Endothelial cell of umbilical vein (primary cell): ENCODE measurements around the gene TOM1L2. TPM values are rescaled to one million over a fixed set of nuclear protein-coding genes. Genes with fewer than 3 reads are reported as not detected.

Source experiments
- BruUV-seq: library from RNA; stranded (reverse); fragments of 400-500 nt; replicated peaks from 2 replicates; lab custom pipeline; 2021; lab: Mats Ljungman, UMichigan
- CTCF ChIA-PET: fragments of 300-600, 350-600 bp; sonication (Branson Sonifier 250); formaldehyde crosslinking; loops from one replicate; lab custom pipeline; 2021; ENCODE audit warnings: antibody characterized with exemption, inconsistent platforms; lab: Charles Lee
- POLR2A ChIA-PET: fragments of 300-600, 350-600 bp; sonication (Branson Sonifier 250); formaldehyde crosslinking; loops from one replicate; lab custom pipeline; 2021; ENCODE audit warnings: antibody characterized with exemption, inconsistent platforms; lab: Charles Lee
- DNase-seq: peaks from one replicate; pipeline ENCODE4 v3.0.0-alpha.2; 2011; ENCODE audit warnings: low read depth, low spot score
- FAIRE-seq: peaks from 2 replicates; lab custom pipeline; 2011; peaks lifted over from hg19 to GRCh38; lab: Jason Lieb, UNC
- H2AFZ ChIP-seq: 2 replicates; pipeline ENCODE4 v1.6.0; 2012; ENCODE audit warnings: low read depth, low read length, control low read depth, inconsistent platforms
- H3K27ac ChIP-seq: 2 replicates; pipeline ENCODE4 v1.5.1; 2011; ENCODE audit warnings: low read depth, mild to moderate bottlenecking, control low read depth, low read length, moderate library complexity; ENCODE audit not compliant: insufficient read depth
- H3K27me3 ChIP-seq, 2 experiments: 2 replicates each; pipeline versions ENCODE4 v1.6.0 to v1.6.1; 2011; ENCODE audit warnings: low read length in 2 of 2, mixed read lengths in 1 of 2; ENCODE audit not compliant: control insufficient read depth in 2 of 2, insufficient read depth in 2 of 2
- H3K36me3 ChIP-seq, 2 experiments: 2 replicates in 1 of 2; 3 replicates in 1 of 2; pipeline ENCODE4 v1.5.1; 2011; ENCODE audit warnings: low read length in 2 of 2, mild to moderate bottlenecking in 1 of 2, moderate library complexity in 1 of 2; ENCODE audit not compliant: control insufficient read depth in 2 of 2, insufficient read depth in 2 of 2; ENCODE audit errors: extremely low read depth in 1 of 2
- H3K4me1 ChIP-seq: 3 replicates; pipeline ENCODE4 v1.5.1; 2011; ENCODE audit warnings: mild to moderate bottlenecking, low read length; ENCODE audit not compliant: control insufficient read depth, insufficient read depth; ENCODE audit errors: extremely low read depth
- H3K4me2 ChIP-seq: 2 replicates; pipeline ENCODE4 v1.6.1; 2011; ENCODE audit warnings: low read length, control low read depth, mixed read lengths; ENCODE audit not compliant: insufficient read depth
- H3K4me3 ChIP-seq, 3 experiments: fragments of 200-600 bp in 1 of 3; sonication (generic), shearing (Covaris generic) in 1 of 3; replicated peaks in 1 of 3; 2 replicates each; pipeline ENCODE4 v1.5.1; 2011 to 2016; ENCODE audit warnings: control low read depth in 3 of 3, low read length in 3 of 3, mild to moderate bottlenecking in 2 of 3, inconsistent platforms in 1 of 3, low read depth in 1 of 3, moderate library complexity in 1 of 3; ENCODE audit not compliant: insufficient read depth in 1 of 3
- H3K79me2 ChIP-seq: 2 replicates; pipeline ENCODE4 v1.6.0; 2012; ENCODE audit warnings: low read length, inconsistent platforms; ENCODE audit not compliant: control insufficient read depth, insufficient read depth
- H3K9ac ChIP-seq: replicated peaks from 2 replicates; pipeline ENCODE3; 2011; ENCODE audit warnings: low read length, control low read depth; ENCODE audit not compliant: insufficient read depth; ENCODE audit errors: extremely low read depth
- H3K9me1 ChIP-seq: replicated peaks from 3 replicates; pipeline ENCODE4 v1.6.0; 2011; ENCODE audit warnings: mild to moderate bottlenecking, low read length; ENCODE audit not compliant: control insufficient read depth, insufficient read depth; ENCODE audit errors: extremely low read depth
- H3K9me3 ChIP-seq: replicated peaks from 2 replicates; pipeline ENCODE4 v1.5.1; 2012; ENCODE audit warnings: low read length, inconsistent platforms; ENCODE audit not compliant: control insufficient read depth, insufficient read depth
- H4K20me1 ChIP-seq: replicated peaks from 2 replicates; pipeline ENCODE3; 2011; ENCODE audit warnings: mild to moderate bottlenecking, low read length; ENCODE audit not compliant: control insufficient read depth, insufficient read depth; ENCODE audit errors: extremely low read depth
- EZH2 ChIP-seq: IDR thresholded peaks from 2 replicates; pipeline ENCODE4 v1.6.1; 2012; ENCODE audit warnings: borderline replicate concordance, low read depth, mild to moderate bottlenecking, moderate library complexity, low read length, inconsistent platforms; ENCODE audit not compliant: severe bottlenecking
- FOS ChIP-seq: IDR thresholded peaks from 2 replicates; pipeline ENCODE4 v1.6.1; 2011; ENCODE audit warnings: mild to moderate bottlenecking, low read length, moderate library complexity, borderline replicate concordance; ENCODE audit not compliant: insufficient read depth
- GATA2 ChIP-seq: IDR thresholded peaks from 2 replicates; pipeline ENCODE4 v1.7.0; 2011; ENCODE audit warnings: low read depth, mild to moderate bottlenecking, moderate library complexity, mixed read lengths, low read length; ENCODE audit not compliant: insufficient read length, insufficient read depth
- JUN ChIP-seq: IDR thresholded peaks from 2 replicates; pipeline ENCODE4 v1.6.1; 2011; ENCODE audit warnings: borderline replicate concordance, low read depth; ENCODE audit not compliant: insufficient read length, insufficient read depth
- MAX ChIP-seq: IDR thresholded peaks from 2 replicates; pipeline ENCODE4 v1.6.1; 2011; ENCODE audit not compliant: insufficient read depth, insufficient read length
- MYC ChIP-seq: IDR thresholded peaks from one replicate; pipeline ENCODE4 v1.6.1; 2011; ENCODE audit warnings: mild to moderate bottlenecking, low read depth, low read length
- POLR2A ChIP-seq: IDR thresholded peaks from 2 replicates; pipeline ENCODE4 v1.6.1; 2012; ENCODE audit warnings: low read depth, mild to moderate bottlenecking, control low read depth, low read length
- POLR2AphosphoS5 ChIP-seq: IDR thresholded peaks from 2 replicates; pipeline ENCODE4 v1.6.1; 2012; ENCODE audit warnings: low read depth, mild to moderate bottlenecking, control low read depth, low read length, moderate library complexity; ENCODE audit not compliant: insufficient read depth
- dilution Hi-C: fragments of 300-500 bp; cut with MboI; formaldehyde crosslinking; loops from one replicate; pipeline ENCODE4 v1.15.0; 2019; ENCODE audit warnings: low sequenced_read_pairs; ENCODE audit not compliant: extremely low pct_ligation_motif_present
- intact Hi-C: fragments of 100-400 bp; cut with micrococcal nuclease; formaldehyde crosslinking; loops from one replicate; pipeline ENCODE4 v1.10.0; 2022
- polyA plus RNA-seq, 4 experiments: library from polyadenylated mRNA; depleted of rRNA in 3 of 4; stranded (reverse) in 3 of 4; unstranded in 1 of 4; fragments of >200 nt; gene quantifications; 2 replicates each; pipeline versions ENCODE4 v1.2.1 to v1.2.3, GENCODE V29; 2011 to 2012; ENCODE audit warnings: missing spikeins in 1 of 4
- total RNA-seq: library from RNA; stranded (reverse); gene quantifications from 2 replicates; pipeline ENCODE4 v1.2.3, GENCODE V29; 2021
- TF ChIP-seq, protein P1 (sequence below), 2 donors: IDR thresholded peaks; 1 replicate in 1 of 2; 2 replicates in 1 of 2; pipeline ENCODE4 v1.5.1; 2011; ENCODE audit warnings: low read length in 2 of 2, mild to moderate bottlenecking in 2 of 2, moderate library complexity in 2 of 2, control low read depth in 1 of 2, inconsistent platforms in 1 of 2, low read depth in 1 of 2; ENCODE audit not compliant: insufficient read depth in 1 of 2; ENCODE audit errors: extremely low read depth in 1 of 2

TOM1L2 gene
- total and polyA plus RNA-seq, 2 donors (not counting 3 experiments of a cell fraction or from before 2014, with no cell fraction given), result 31.7 to 37.6 TPM

DNA sequence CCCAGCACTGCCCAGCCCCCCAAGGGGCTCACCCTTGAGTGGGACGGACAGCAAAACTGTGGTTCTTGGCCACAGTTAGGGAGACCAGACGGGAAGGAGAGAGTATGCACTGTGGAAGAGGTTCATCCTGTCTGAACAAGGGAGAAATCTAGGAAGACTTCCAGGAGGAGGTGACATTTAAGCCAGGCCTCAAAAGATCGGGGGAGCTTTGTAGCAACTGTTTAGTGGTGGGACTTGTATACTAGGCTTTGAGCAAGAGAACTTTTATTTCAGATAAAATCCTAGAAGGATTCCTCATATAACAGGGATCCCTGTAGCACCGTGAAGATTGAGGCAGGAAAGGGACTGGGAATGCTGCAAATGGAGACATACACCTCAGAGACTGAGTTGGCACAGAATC lies 166.2 kb downstream of the TOM1L2 start:
- dilution Hi-C loops (no loop called here), intact Hi-C loops (no loop called here)
- Histone ChIP-seq H2AFZ (no peak overlapping the region), H3K4me2 (no peak overlapping the region), H3K9me3 (no peaks in the 10 kb centered on the region), H3K4me3 (no peak overlapping the region), H4K20me1 (no peaks in the 10 kb centered on the region), H3K27me3 (no peaks in the 10 kb centered on the region), H3K9me1 (no peaks in the 10 kb centered on the region), H3K27ac (no peak overlapping the region), H3K79me2 (no peaks in the 10 kb centered on the region), H3K36me3 (peaks cover 6 to 21% of the 10 kb centered on the region in 2 experiments), H3K4me1 (no peaks in the 10 kb centered on the region), H3K9ac (no peak overlapping the region)
- no peak for TF ChIP-seq MAX
- no peak for TF ChIP-seq GATA2
- TF ChIP-seq EZH2, result no peak
- TF ChIP-seq POLR2AphosphoS5, result no peak
- TF ChIP-seq FOS, result no peak
- TF ChIP-seq JUN, result no peak
- TF ChIP-seq, protein P1, sequence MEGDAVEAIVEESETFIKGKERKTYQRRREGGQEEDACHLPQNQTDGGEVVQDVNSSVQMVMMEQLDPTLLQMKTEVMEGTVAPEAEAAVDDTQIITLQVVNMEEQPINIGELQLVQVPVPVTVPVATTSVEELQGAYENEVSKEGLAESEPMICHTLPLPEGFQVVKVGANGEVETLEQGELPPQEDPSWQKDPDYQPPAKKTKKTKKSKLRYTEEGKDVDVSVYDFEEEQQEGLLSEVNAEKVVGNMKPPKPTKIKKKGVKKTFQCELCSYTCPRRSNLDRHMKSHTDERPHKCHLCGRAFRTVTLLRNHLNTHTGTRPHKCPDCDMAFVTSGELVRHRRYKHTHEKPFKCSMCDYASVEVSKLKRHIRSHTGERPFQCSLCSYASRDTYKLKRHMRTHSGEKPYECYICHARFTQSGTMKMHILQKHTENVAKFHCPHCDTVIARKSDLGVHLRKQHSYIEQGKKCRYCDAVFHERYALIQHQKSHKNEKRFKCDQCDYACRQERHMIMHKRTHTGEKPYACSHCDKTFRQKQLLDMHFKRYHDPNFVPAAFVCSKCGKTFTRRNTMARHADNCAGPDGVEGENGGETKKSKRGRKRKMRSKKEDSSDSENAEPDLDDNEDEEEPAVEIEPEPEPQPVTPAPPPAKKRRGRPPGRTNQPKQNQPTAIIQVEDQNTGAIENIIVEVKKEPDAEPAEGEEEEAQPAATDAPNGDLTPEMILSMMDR (IDR thresholded peaks at IDR 0.05; ENCODE audit: extremely low read depth in 1 of 2, insufficient read depth in 1 of 2, low read depth in 1 of 2, low read length in 2 of 2), result no peak
- TF ChIP-seq MYC, result no peak
- no peak for TF ChIP-seq POLR2A
- POLR2A ChIA-PET, result no interaction called here
- no peak for FAIRE-seq
- no TSS peak for BruUV-seq
- DNase-seq, result no peak
- CTCF ChIA-PET, result interaction anchor here (1.1 kb wide), 1 partner anchor 113 kb away, joined by 4 read pairs; no protein-coding TSS in a partner anchor
